ENCODE measurements around the gene ZNF648.

GRCh38 chr1:182035097-182035770 lies 26.3 kb downstream of the ZNF648 start:
- TF ChIP-seq POLR2A (IDR thresholded peaks at IDR 0.05) (no peak), CTCF (IDR thresholded peaks at IDR 0.05) (no peak)
